PC-9 (cell line): ENCODE measurements around the gene UBQLN2. TPM values are rescaled to one million over a fixed set of nuclear protein-coding genes. Genes with fewer than 3 reads are reported as not detected.

Experiments used
- BruUV-seq: library from RNA; stranded (reverse); fragments of 400-500 nt; replicated peaks from 2 replicates; lab custom pipeline; 2021; lab: Mats Ljungman, UMichigan
- CTCF ChIA-PET: fragments of 300-600 bp; sonication (Branson Sonifier 250); formaldehyde crosslinking; loops from one replicate; lab custom pipeline; 2022; ENCODE audit warnings: antibody characterized with exemption; lab: Charles Lee
- POLR2A ChIA-PET: fragments of 300-600 bp; sonication (Branson Sonifier 250); formaldehyde crosslinking; loops from one replicate; lab custom pipeline; 2022; ENCODE audit warnings: antibody characterized with exemption; ENCODE audit not compliant: unreplicated experiment; lab: Charles Lee
- DNase-seq, 2 experiments: peaks; one replicate each; pipeline versions ENCODE4 v3.0.0 to v3.0.0-alpha.2; 2015 to 2022; ENCODE audit warnings: mixed read lengths in 1 of 2
- H2AFZ ChIP-seq: fragments of 200-600 bp; sonication (generic); 2 replicates; pipeline ENCODE4 v1.8.1; 2017; ENCODE audit warnings: antibody characterized with exemption
- H3F3A ChIP-seq: fragments of 200-600 bp; sonication (generic); 2 replicates; pipeline ENCODE4 v1.8.1; 2017; ENCODE audit warnings: antibody characterized with exemption, mild to moderate bottlenecking, low read depth; ENCODE audit not compliant: insufficient read depth
- H3K27ac ChIP-seq: fragments of 200-600 bp; sonication (generic); 2 replicates; pipeline ENCODE4 v1.6.1; 2016; ENCODE audit warnings: mixed run types
- H3K27me3 ChIP-seq: fragments of 200-600 bp; sonication (generic); 2 replicates; pipeline ENCODE4 v1.6.1; 2016; ENCODE audit warnings: low read depth, mixed run types; ENCODE audit not compliant: insufficient read depth
- H3K36me3 ChIP-seq: fragments of 200-600 bp; sonication (generic); 2 replicates; pipeline ENCODE4 v1.6.1; 2016; ENCODE audit warnings: low read depth, mixed run types
- H3K4me1 ChIP-seq: fragments of 200-600 bp; sonication (generic); replicated peaks from 2 replicates; pipeline ENCODE4 v1.6.1; 2016; ENCODE audit warnings: mixed run types; ENCODE audit not compliant: insufficient read depth
- H3K4me2 ChIP-seq: fragments of 200-600 bp; sonication (generic); 2 replicates; pipeline ENCODE4 v1.6.1; 2017; ENCODE audit warnings: mixed run types
- H3K4me3 ChIP-seq: fragments of 200-600 bp; sonication (generic); 2 replicates; pipeline ENCODE4 v1.6.1; 2016; ENCODE audit warnings: mixed run types
- H3K79me2 ChIP-seq: fragments of 200-600 bp; sonication (generic); 2 replicates; pipeline ENCODE4 v1.6.1; 2017; ENCODE audit warnings: low read depth, mixed run types
- H3K9me2 ChIP-seq: fragments of 200-600 bp; sonication (generic); 2 replicates; pipeline ENCODE4 v1.8.1; 2017; ENCODE audit warnings: mild to moderate bottlenecking; ENCODE audit not compliant: insufficient read depth
- H3K9me3 ChIP-seq: fragments of 200-600 bp; sonication (generic); 2 replicates; pipeline ENCODE4 v1.8.1; 2016; ENCODE audit warnings: low read depth; ENCODE audit not compliant: insufficient read depth
- H4K20me1 ChIP-seq: fragments of 200-600 bp; sonication (generic); 2 replicates; pipeline ENCODE4 v1.8.1; 2017; ENCODE audit not compliant: insufficient read depth
- EZH2 ChIP-seq: fragments of 200-600 bp; sonication (generic); IDR thresholded peaks from 2 replicates; pipeline ENCODE4 v1.8.0; 2017; ENCODE audit warnings: antibody characterized with exemption, low read depth
- intact Hi-C: fragments of 100-400 bp; cut with micrococcal nuclease; formaldehyde crosslinking; loops from one replicate; pipeline ENCODE4 v1.10.0; 2022; ENCODE audit not compliant: unreplicated experiment
- total RNA-seq: library from RNA; stranded (reverse); gene quantifications from 2 replicates; pipeline ENCODE4 v1.2.3, GENCODE V29; 2021
- TF ChIP-seq, protein P1 (sequence below): fragments of 200-600 bp; sonication (generic); conservative IDR thresholded peaks from 2 replicates; pipeline ENCODE4 v1.6.1; 2017; ENCODE audit warnings: mixed run types, antibody characterized with exemption, mild to moderate bottlenecking, moderate library complexity

UBQLN2 gene
- total RNA-seq, 1 experiment from 2014 or later, result 78.7 TPM

GRCh38 chrX:56600141-56600540 lies 36.7 kb downstream of the UBQLN2 start:
- H3K4me2 ChIP-seq, result no peak overlapping the region
- H3K9me3 ChIP-seq, result no peaks in the 10 kb centered on the region
- intact Hi-C loops, result no loop called here
- no peaks in the 10 kb centered on the region for H3K9me2 ChIP-seq
- H3K4me1 ChIP-seq, result no peaks in the 10 kb centered on the region
- ChIA-PET POLR2A (no interaction called here), CTCF (no interaction called here)
- H4K20me1 ChIP-seq, result no peaks in the 10 kb centered on the region
- TF ChIP-seq EZH2, result no peak
- TF ChIP-seq, protein P1, sequence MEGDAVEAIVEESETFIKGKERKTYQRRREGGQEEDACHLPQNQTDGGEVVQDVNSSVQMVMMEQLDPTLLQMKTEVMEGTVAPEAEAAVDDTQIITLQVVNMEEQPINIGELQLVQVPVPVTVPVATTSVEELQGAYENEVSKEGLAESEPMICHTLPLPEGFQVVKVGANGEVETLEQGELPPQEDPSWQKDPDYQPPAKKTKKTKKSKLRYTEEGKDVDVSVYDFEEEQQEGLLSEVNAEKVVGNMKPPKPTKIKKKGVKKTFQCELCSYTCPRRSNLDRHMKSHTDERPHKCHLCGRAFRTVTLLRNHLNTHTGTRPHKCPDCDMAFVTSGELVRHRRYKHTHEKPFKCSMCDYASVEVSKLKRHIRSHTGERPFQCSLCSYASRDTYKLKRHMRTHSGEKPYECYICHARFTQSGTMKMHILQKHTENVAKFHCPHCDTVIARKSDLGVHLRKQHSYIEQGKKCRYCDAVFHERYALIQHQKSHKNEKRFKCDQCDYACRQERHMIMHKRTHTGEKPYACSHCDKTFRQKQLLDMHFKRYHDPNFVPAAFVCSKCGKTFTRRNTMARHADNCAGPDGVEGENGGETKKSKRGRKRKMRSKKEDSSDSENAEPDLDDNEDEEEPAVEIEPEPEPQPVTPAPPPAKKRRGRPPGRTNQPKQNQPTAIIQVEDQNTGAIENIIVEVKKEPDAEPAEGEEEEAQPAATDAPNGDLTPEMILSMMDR, result no peak
- no TSS peak for BruUV-seq
- H3K4me3 ChIP-seq, result no peak overlapping the region
- no peak overlapping the region for H2AFZ ChIP-seq
- DNase-seq, result no peak
- no peaks in the 10 kb centered on the region for H3K27me3 ChIP-seq
- H3K36me3 ChIP-seq, result no peaks in the 10 kb centered on the region
- no peaks in the 10 kb centered on the region for H3F3A ChIP-seq
- H3K79me2 ChIP-seq, result no peaks in the 10 kb centered on the region
- no peak overlapping the region for H3K27ac ChIP-seq

DNA sequence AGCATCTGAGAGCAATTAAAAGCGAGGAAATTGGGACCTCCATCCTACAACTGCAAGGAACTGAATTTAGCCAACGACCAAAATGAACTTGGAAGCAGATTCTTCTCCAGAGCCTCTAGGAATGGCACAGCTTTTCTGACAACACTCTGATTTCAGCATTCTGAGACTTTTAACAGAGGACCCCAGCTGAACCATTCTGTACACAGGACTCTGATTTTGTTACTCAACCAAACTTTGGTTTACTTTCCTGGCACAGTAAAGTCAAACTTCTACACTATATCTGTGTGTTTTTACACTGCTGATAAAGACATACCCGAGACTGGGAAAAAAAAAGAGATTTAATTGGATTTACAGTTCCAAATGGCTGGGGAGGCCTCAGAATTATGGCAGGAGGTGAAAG lies 37.6 kb downstream of the UBQLN2 start:
- no peak overlapping the region for H3K27ac ChIP-seq
- intact Hi-C loops, result no loop called here

DNA sequence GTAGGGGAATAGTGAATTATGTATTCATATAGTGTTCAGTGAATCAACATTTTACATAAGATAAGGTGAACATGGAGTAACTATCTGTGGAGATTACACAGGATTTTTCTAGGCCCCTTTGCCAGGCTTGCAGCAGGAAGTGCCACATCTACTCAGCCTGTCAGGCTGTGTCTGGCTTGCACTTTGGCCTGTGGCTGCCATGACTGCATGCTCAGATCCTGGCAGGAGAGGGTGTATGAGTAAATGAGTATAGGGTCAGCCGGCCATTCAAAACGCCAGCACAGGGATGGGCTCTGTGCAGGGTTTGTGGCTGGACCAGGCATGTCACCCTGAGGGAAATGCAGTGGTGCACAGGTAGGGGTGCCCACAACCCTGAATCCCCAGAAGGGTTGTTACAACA lies 51.9 kb downstream of the UBQLN2 start:
- H3K79me2 ChIP-seq, result no peaks in the 10 kb centered on the region
- POLR2A ChIA-PET, result no interaction called here
- intact Hi-C loops, result no loop called here
- H3K4me2 ChIP-seq, result no peak overlapping the region
- TF ChIP-seq, protein P1, result no peak
- no peak for DNase-seq
- H3K9me3 ChIP-seq, result no peaks in the 10 kb centered on the region
- H3K4me3 ChIP-seq, result no peak overlapping the region
- no TSS peak for BruUV-seq
- no peaks in the 10 kb centered on the region for H3K36me3 ChIP-seq
- CTCF ChIA-PET, result no interaction called here
- no peaks in the 10 kb centered on the region for H3K9me2 ChIP-seq
- no peak overlapping the region for H2AFZ ChIP-seq
- H3K27me3 ChIP-seq, result no peaks in the 10 kb centered on the region
- no peak overlapping the region for H3K27ac ChIP-seq
- no peaks in the 10 kb centered on the region for H3K4me1 ChIP-seq
- no peaks in the 10 kb centered on the region for H4K20me1 ChIP-seq
- no peaks in the 10 kb centered on the region for H3F3A ChIP-seq

More for the DNA sequence above, 37.6 kb downstream of the UBQLN2 start:
- TF ChIP-seq EZH2, result no peak
- TF ChIP-seq, protein P1, result no peak
- Histone ChIP-seq H4K20me1 (no peaks in the 10 kb centered on the region), H2AFZ (no peak overlapping the region), H3K36me3 (no peaks in the 10 kb centered on the region), H3K4me3 (no peak overlapping the region), H3F3A (no peaks in the 10 kb centered on the region), H3K9me3 (no peaks in the 10 kb centered on the region), H3K4me1 (no peaks in the 10 kb centered on the region), H3K9me2 (no peaks in the 10 kb centered on the region), H3K4me2 (no peak overlapping the region), H3K27me3 (no peaks in the 10 kb centered on the region), H3K79me2 (no peaks in the 10 kb centered on the region)
- CTCF ChIA-PET, result interaction anchor here (0.6 kb wide), 1 partner anchor 108 kb away, joined by 3 read pairs; no protein-coding TSS in a partner anchor
- POLR2A ChIA-PET, result no interaction called here
- DNase-seq, result no peak
- BruUV-seq, result no TSS peak

Other genes with a start within 250 kb of the UBQLN2 start
- gene NBDY, start 165.6 kb downstream of the UBQLN2 start, total RNA-seq, result 76.6 and 99.3 TPM in 2 replicates